WTC11 (cell line): ENCODE results near the gene IGSF23.

ENCODE experiments used
- ATF3 ChIP-seq: sonication (generic); formaldehyde crosslinking; conservative IDR thresholded peaks from 2 replicates; pipeline ENCODE4 v1.8.1; 2022; ENCODE audit warnings: mild to moderate bottlenecking, missing genetic modification reagents
- NFE2L1 ChIP-seq: sonication (generic); formaldehyde crosslinking; IDR thresholded peaks from 2 replicates; pipeline ENCODE4 v1.8.1; 2023; ENCODE audit warnings: missing genetic modification reagents
- SOX15 ChIP-seq: fragments of 250-450 bp; sonication (Bioruptor Pico); IDR thresholded peaks from 2 replicates; pipeline ENCODE4 v1.9.0; 2021; ENCODE audit warnings: mild to moderate bottlenecking
- TF ChIP-seq, protein P1 (sequence below): fragments of 200-600 bp; IDR thresholded peaks from 2 replicates; pipeline ENCODE4 v1.8.0; 2022; ENCODE audit warnings: antibody characterized with exemption
- TF ChIP-seq, protein P2 (sequence below): sonication (generic); formaldehyde crosslinking; IDR thresholded peaks from 2 replicates; pipeline ENCODE4 v1.8.1; 2022; ENCODE audit warnings: low read depth, missing genetic modification reagents, borderline replicate concordance

DNA sequence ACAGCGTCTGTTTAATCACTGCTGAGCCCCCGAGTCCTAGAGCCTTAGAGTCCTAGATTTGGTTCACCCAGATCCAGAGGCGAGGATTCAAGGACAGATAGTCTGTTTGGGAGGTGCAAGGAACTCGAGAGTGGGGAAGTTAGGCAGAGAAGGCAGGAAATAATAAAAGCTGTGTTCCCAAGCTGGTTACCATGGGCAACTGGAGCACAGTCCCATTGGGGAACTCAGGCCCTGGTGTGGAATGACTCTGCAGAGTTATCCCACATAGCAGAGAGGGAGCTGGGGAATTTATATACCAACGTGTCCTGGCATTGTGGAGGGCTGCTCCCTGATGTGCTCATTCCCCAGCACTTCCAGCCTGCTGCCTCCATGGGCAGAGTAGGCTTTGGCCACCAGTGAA, 9.7 kb downstream of the IGSF23 start:
- no peak for TF ChIP-seq SOX15 (CRISPR knock-in tag)
- TF ChIP-seq, protein P1, sequence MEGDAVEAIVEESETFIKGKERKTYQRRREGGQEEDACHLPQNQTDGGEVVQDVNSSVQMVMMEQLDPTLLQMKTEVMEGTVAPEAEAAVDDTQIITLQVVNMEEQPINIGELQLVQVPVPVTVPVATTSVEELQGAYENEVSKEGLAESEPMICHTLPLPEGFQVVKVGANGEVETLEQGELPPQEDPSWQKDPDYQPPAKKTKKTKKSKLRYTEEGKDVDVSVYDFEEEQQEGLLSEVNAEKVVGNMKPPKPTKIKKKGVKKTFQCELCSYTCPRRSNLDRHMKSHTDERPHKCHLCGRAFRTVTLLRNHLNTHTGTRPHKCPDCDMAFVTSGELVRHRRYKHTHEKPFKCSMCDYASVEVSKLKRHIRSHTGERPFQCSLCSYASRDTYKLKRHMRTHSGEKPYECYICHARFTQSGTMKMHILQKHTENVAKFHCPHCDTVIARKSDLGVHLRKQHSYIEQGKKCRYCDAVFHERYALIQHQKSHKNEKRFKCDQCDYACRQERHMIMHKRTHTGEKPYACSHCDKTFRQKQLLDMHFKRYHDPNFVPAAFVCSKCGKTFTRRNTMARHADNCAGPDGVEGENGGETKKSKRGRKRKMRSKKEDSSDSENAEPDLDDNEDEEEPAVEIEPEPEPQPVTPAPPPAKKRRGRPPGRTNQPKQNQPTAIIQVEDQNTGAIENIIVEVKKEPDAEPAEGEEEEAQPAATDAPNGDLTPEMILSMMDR = no peak
- TF ChIP-seq, protein P2, sequence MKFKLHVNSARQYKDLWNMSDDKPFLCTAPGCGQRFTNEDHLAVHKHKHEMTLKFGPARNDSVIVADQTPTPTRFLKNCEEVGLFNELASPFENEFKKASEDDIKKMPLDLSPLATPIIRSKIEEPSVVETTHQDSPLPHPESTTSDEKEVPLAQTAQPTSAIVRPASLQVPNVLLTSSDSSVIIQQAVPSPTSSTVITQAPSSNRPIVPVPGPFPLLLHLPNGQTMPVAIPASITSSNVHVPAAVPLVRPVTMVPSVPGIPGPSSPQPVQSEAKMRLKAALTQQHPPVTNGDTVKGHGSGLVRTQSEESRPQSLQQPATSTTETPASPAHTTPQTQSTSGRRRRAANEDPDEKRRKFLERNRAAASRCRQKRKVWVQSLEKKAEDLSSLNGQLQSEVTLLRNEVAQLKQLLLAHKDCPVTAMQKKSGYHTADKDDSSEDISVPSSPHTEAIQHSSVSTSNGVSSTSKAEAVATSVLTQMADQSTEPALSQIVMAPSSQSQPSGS = no peak
- TF ChIP-seq NFE2L1 (CRISPR knock-in tag) = no peak
- TF ChIP-seq ATF3 = no peak
